BLaER1 (cell line): ENCODE data around the gene MYORG.
A peak's percentile ranks its signal among the peaks of the same experiment; 100 is the strongest.

ENCODE experiments used
- H3K27ac ChIP-seq: shearing (Covaris generic); formaldehyde crosslinking; 2 replicates; pipeline ENCODE4 v1.8.1; 2022
- H3K27me3 ChIP-seq: shearing (Covaris generic); formaldehyde crosslinking; 2 replicates; pipeline ENCODE4 v1.8.1; 2022
- H3K36me3 ChIP-seq: shearing (Covaris generic); formaldehyde crosslinking; 2 replicates; pipeline ENCODE4 v1.8.1; 2022
- H3K4me1 ChIP-seq: shearing (Covaris generic); formaldehyde crosslinking; 2 replicates; pipeline ENCODE4 v1.8.1; 2022
- H3K4me2 ChIP-seq: shearing (Covaris generic); formaldehyde crosslinking; 2 replicates; pipeline ENCODE4 v1.8.1; 2022
- H3K4me3 ChIP-seq: shearing (Covaris generic); formaldehyde crosslinking; 2 replicates; pipeline ENCODE4 v1.8.1; 2022
- H3K9ac ChIP-seq: shearing (Covaris generic); formaldehyde crosslinking; 2 replicates; pipeline ENCODE4 v1.8.1; 2022
- H3K9me3 ChIP-seq: shearing (Covaris generic); formaldehyde crosslinking; 2 replicates; pipeline ENCODE4 v1.8.1; 2022
- H4K20me1 ChIP-seq: shearing (Covaris generic); formaldehyde crosslinking; 2 replicates; pipeline ENCODE4 v1.8.1; 2022
- Cebpa-rat ChIP-seq: shearing (Covaris generic); IDR thresholded peaks from 2 replicates; pipeline ENCODE4 v1.8.1; 2022

The MYORG gene

GRCh38 chr9:34335376-34335775, 41.3 kb downstream of the MYORG start:
- no peak for TF ChIP-seq Cebpa-rat
- no peaks in the 10 kb centered on the region for H3K27me3 ChIP-seq
- no peak overlapping the region for H3K4me2 ChIP-seq
- 0 out of 2 replicates have a peak, but pooled peaks cover 6% of the 10 kb centered on the region for H4K20me1 ChIP-seq
- H3K9me3 ChIP-seq, result no peaks in the 10 kb centered on the region
- peaks cover 26% of the 10 kb centered on the region for H3K4me1 ChIP-seq
- H3K27ac ChIP-seq, result no peak overlapping the region
- peaks cover 39% of the 10 kb centered on the region for H3K36me3 ChIP-seq
- no peak overlapping the region for H3K9ac ChIP-seq
- H3K4me3 ChIP-seq, result no peak overlapping the region

GRCh38 chr9:34334916-34335315, 41.8 kb downstream of the MYORG start:
- Histone ChIP-seq H4K20me1 (0 out of 2 replicates have a peak, but pooled peaks cover 6% of the 10 kb centered on the region), H3K36me3 (peaks cover 34% of the 10 kb centered on the region), H3K9me3 (no peaks in the 10 kb centered on the region), H3K4me3 (no peak overlapping the region), H3K27me3 (no peaks in the 10 kb centered on the region), H3K4me2 (no peak overlapping the region), H3K9ac (no peak overlapping the region), H3K27ac (0 out of 2 replicates have a peak overlapping the region, but pooled peaks have one; percentile 11), H3K4me1 (peaks cover 29% of the 10 kb centered on the region)
- TF ChIP-seq Cebpa-rat, result no peak

DNA sequence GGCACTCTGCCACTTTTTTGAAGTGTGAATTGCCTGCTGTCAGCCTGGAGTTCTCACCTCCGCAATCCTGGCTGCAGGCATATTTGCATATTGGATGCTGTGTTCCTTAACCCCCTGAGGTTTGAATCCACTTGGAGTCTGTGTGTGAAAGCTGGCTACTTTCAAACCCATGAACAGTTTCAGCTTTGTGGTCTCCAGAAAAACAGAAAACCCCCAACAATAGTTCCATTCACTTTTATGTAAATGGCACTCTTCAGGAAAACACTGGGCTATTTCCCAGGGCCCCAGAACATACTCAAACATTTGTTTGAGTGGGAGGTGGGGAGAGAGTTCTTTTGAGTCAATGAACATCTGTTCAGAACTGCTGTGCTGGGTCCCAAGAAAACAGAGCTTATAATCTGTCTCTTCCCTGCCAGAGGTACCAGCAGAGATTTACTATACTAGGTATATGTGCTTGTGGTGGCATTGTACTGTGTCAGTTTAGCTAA, 42.3 kb downstream of the MYORG start:
- Histone ChIP-seq H3K9me3 (no peaks in the 10 kb centered on the region), H3K36me3 (peaks cover 29% of the 10 kb centered on the region), H3K27me3 (no peaks in the 10 kb centered on the region), H3K9ac (0 out of 2 replicates have a peak overlapping the region, but pooled peaks have one; percentile 4), H3K27ac (no peak overlapping the region), H3K4me1 (peaks cover 29% of the 10 kb centered on the region), H3K4me2 (no peak overlapping the region), H3K4me3 (no peak overlapping the region), H4K20me1 (0 out of 2 replicates have a peak, but pooled peaks cover 6% of the 10 kb centered on the region)
- TF ChIP-seq Cebpa-rat, result no peak

GRCh38 chr9:34333836-34334235, 42.9 kb downstream of the MYORG start:
- Histone ChIP-seq H3K9ac (0 out of 2 replicates have a peak overlapping the region, but pooled peaks have one; percentile 4), H3K36me3 (peaks cover 24% of the 10 kb centered on the region)

DNA sequence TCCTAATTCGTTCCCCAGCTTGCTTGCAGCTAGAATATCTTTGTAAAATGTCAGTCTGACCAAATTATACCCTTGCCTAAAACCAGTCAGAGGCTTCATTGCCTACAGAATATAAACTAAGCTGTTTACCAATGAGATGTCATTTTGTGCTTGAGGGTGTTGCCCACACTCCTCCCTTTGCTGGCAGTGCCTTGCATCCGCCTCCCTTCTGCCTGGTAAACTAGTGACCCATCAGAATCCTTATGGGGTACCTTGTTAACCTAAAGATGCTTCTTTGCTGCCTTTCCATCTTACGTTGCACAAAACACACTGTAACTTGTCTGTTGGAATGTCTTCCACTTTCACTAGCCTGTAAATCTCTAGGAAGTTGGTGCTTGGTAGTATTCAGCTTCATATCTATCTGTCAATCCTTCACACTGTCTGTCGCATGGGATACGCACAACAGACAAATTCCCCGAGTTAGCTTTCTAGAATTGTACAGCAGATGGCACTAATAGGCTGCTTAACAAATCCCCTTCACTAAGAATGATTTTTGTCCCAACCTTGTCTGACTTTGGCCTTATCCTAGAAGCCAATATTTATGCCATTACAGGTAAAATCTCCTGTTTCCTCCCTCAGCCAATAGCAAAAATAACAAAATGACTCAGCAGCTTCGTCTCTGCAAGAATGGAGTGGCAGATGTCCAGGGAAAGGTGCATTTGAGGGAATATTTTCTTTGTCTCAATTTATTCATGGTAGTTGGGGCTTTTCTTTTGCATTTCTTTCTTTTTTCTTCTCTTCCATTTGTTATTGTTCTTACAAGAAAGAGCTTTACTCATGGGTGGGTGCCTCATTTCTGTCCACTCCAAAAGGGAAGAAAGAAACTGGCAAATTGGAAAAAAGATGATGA, 44.4 kb downstream of the MYORG start:
- Histone ChIP-seq H3K4me2 (no peak overlapping the region), H3K36me3 (peaks cover 18% of the 10 kb centered on the region), H3K27me3 (no peaks in the 10 kb centered on the region), H3K9ac (no peak overlapping the region), H3K9me3 (no peaks in the 10 kb centered on the region), H3K4me3 (no peak overlapping the region), H3K4me1 (peaks cover 43% of the 10 kb centered on the region), H4K20me1 (0 out of 2 replicates have a peak, but pooled peaks cover 6% of the 10 kb centered on the region), H3K27ac (no peak overlapping the region)
- no peak for TF ChIP-seq Cebpa-rat

More at GRCh38 chr9:34333836-34334235, 42.9 kb downstream of the MYORG start:
- Histone ChIP-seq H3K27ac (no peak overlapping the region), H3K4me1 (peaks cover 29% of the 10 kb centered on the region), H4K20me1 (0 out of 2 replicates have a peak, but pooled peaks cover 6% of the 10 kb centered on the region), H3K27me3 (no peaks in the 10 kb centered on the region), H3K4me3 (no peak overlapping the region), H3K4me2 (no peak overlapping the region), H3K9me3 (no peaks in the 10 kb centered on the region)
- TF ChIP-seq Cebpa-rat, result no peak

DNA sequence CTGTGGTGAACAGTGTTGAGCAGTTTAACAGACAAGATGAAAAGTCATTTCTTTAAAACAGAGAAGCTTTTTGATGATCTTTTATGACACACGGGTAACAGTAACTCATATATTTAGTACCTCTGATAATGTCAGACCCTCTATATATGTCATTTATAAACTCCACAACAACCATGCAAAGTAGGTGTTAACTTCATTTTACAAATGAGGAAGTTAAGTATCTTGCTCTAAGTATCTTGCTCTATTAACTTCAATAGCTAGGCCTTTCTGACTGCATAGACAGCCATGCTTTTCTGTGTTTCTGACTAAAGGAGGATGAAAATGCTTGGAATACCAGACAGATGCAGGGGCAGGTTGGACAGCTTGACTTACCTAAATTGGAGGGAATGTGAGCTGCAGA, 45.5 kb downstream of the MYORG start:
- Histone ChIP-seq H3K4me3 (no peak overlapping the region), H3K27me3 (no peaks in the 10 kb centered on the region), H3K4me2 (no peak overlapping the region; the same call in 1 of the 2 replicates), H3K4me1 (peaks cover 54% of the 10 kb centered on the region), H3K9me3 (no peaks in the 10 kb centered on the region), H3K9ac (no peak overlapping the region), H3K36me3 (peaks cover 13% of the 10 kb centered on the region; the same call in 1 of the 2 replicates), H3K27ac (no peak overlapping the region), H4K20me1 (0 out of 2 replicates have a peak, but pooled peaks cover 6% of the 10 kb centered on the region)
- TF ChIP-seq Cebpa-rat, result no peak

- Histone ChIP-seq H3K27me3 (no peaks in the 10 kb centered on the region), H3K36me3 (no peaks in the 10 kb centered on the region), H4K20me1 (no peaks in the 10 kb centered on the region), H3K27ac (peak within 1 kb of the TSS; percentile 93), H3K4me2 (peak within 1 kb of the TSS; percentile 93), H3K9ac (peak within 1 kb of the TSS; percentile 96), H3K4me3 (peak within 1 kb of the TSS; percentile 87), H3K4me1 (peaks cover 50% of the 10 kb centered on the region), H3K9me3 (no peaks in the 10 kb centered on the region)
- no peak for TF ChIP-seq Cebpa-rat
Observed at GRCh38 chr9:34328987-34329832, 47.5 kb downstream of the MYORG start, which contains the start of the genes KIF24 and NUDT2. KIF24 (minus strand) TSS chr9:34329268; CDS start chr9:34311346, 17,922 bp downstream. NUDT2 (plus strand) TSS chr9:34329569; CDS start chr9:34339040, 9,471 bp downstream.

- Histone ChIP-seq H3K36me3 (no peaks in the 10 kb centered on the region), H3K4me3 (peak overlapping the region; percentile 87), H3K27ac (peak overlapping the region; percentile 47), H3K27me3 (no peaks in the 10 kb centered on the region), H4K20me1 (no peaks in the 10 kb centered on the region), H3K9me3 (no peaks in the 10 kb centered on the region), H3K4me1 (peaks cover 50% of the 10 kb centered on the region), H3K9ac (peak overlapping the region; percentile 79), H3K4me2 (peak overlapping the region; percentile 74)
- no peak for TF ChIP-seq Cebpa-rat
Observed at GRCh38 chr9:34328500-34328986, 48.2 kb downstream of the MYORG start.

DNA sequence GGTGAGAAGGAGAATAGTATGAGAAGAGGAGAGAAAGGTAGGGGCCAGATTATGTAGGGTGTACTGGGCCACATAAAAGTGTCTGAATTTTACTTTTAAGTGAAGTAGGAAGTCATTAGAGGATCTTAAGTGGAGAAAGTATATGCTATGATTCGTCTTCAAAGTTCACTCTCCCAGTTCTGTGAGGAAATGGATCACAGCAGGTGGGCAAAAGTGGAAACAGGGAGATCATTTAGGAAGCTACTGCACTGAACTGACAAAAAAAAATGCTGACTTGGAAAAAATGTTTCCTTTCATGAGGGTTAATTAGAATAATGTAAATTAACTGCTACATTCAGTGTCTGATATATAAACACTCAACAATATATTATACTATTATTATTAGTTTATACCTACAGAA, 50.0 kb downstream of the MYORG start:
- H4K20me1 ChIP-seq, result no peaks in the 10 kb centered on the region
- no peaks in the 10 kb centered on the region for H3K27me3 ChIP-seq
- no peak overlapping the region for H3K4me3 ChIP-seq
- H3K4me2 ChIP-seq, result no peak overlapping the region
- no peak overlapping the region for H3K9ac ChIP-seq
- no peak for TF ChIP-seq Cebpa-rat
- no peak overlapping the region for H3K27ac ChIP-seq
- peaks cover 59% of the 10 kb centered on the region for H3K4me1 ChIP-seq
- H3K9me3 ChIP-seq, result no peaks in the 10 kb centered on the region
- H3K36me3 ChIP-seq, result no peaks in the 10 kb centered on the region
